Hippocampal formation (tissue), 2 donors: Measurements from ENCODE around the gene NFKBIE.

ENCODE experiments used
- DNase-seq, 2 donors: peaks; one replicate each; lab custom pipeline; 2025; lab: John Stamatoyannopoulos, UW

NFKBIE gene

DNA sequence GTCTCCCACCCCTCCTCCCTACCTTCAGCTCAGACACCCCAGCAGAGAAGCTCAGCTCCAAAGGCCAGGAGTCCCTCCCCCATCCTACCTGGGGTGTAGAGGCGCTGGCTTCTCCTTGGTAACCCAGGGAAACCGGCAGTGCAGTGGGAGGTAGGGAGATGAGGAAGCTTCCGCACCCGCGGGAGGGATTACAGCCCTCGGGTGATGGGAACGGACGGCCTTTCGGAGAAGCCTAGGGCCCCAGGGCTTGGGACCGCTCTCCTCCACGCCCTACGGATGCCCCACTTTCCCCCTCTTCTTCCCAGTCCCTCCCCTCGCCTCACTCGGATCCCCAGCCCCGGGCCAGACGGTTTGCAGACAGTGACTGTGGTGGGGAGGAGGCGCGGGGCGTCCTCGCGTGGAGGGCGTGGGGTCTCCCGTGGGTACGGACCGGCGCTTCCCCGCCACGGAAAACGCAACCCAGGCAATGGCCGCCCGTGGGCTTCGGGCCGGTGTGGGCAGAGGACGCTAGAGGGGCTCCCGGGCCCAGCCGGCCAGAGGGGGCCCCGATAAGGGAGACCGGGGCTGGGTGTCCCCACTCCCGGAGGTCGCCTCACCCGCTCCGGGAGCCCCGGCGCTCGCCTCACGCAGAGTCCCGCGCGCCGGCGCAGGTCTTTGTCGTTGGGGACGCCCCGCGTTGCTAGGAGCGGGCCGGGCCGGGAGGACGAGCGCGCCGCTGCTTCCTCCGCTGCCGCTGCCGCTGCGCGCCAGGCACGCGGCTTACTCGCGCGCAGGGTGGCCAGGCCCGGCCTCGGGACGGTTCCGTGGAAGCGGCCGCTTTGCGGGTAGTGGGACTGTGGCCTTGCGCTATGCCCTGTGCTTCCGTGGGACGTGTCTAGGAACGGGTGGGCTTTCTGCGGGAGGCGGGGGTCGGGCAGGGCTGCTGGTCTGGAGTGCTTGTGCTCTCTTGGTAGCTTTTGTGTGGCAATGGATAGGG lies 32.0 kb upstream of the NFKBIE start:
- no peak for DNase-seq

DNA sequence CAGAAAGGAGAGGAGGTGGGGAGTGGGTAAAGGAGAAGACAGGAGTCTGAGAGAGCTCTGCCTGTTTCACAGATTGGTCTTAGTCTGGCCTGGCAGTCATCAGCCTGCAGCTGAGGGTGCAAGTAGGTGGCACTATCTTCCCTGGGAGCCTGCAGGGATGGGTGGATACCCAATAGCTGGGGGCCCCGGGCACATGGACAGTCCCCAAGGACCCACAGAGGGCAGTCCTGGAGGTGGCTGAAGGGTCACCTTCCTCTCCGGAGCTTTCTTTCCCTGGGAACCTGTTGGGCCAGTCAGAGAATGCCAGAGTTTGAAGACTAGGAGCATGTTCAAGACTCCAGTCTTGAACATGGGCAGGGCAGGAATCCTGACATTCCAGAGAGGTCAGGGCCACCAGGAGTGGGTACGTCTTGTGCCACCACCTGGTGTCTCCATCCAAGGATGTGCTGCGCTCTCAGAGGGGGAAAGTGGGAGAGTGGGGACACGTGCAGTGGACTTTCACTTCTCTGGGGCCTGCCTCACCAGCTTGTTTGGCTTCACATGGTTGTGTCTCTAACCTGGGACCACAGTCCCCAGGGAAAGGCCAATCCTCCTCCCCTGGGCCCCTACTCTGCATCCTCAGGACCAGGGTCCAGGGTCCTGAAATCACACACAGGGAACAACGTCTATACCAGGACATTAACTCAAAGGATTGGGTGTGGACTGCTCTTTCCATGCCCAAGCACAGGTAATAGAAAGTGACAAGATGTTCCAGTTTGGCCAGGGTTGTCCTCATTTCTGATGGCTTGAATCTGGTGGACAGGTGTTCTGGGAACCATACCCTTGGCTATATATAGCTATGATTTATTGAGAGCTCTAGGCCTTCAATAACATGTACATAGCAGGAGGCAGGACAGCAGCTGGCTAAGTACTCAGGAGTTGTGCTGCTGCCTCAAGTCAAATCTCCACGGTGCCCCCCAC lies 29.8 kb upstream of the NFKBIE start:
- no peak for DNase-seq

DNA sequence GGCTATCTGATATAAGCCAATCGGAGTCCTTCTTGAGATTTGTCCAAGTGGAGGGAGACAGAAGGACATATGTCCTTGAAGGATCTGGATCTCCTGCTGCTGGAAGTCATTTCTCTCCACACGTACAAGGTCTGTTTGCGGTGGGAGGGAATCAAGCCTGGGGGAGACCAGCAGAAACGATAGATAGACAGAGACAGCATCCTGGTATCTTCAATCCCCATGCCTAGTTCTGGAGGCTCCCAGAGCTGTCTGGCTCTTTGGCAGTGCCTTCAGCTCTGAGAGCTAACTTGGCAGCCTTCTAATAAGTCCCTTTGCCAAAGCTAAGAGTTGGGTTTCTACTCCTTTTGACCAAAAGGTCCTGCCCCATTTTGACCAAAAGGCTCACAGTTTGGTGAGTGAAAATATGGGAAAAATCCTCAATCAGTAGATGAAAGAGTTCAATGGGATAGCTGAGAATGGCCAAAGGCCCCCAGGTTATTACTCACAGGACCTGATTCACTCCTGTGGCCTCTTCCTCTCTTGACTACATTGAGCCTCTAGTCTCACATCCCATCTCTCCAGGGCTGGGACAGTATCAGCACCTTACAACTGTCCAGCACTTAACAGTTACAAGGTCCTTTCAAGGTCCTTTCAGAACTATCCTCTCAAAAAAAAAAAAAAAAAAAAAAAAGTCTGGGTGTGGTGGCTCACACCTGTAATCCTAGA lies 27.5 kb upstream of the NFKBIE start:
- DNase-seq, result no peak

DNA sequence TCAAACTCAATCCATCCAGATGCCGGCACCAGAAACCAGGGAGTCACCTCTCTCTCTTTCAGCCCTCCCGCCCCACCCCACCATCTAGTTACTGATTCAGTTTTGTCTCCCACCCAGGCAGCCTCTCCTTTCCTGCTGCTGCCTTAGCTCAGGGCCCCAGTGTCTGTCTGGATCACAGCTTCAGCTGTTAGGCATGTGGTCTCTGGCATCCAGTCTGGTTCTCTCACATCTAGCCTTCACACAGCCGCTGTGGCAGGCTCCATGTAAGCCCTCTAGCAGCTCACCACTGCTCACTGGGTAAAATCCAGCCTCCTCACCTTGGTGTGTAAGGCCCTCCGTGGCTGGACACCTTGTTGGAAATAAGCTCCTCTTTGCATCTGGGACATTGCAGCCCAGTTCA lies 26.5 kb upstream of the NFKBIE start:
- no peak for DNase-seq

DNA sequence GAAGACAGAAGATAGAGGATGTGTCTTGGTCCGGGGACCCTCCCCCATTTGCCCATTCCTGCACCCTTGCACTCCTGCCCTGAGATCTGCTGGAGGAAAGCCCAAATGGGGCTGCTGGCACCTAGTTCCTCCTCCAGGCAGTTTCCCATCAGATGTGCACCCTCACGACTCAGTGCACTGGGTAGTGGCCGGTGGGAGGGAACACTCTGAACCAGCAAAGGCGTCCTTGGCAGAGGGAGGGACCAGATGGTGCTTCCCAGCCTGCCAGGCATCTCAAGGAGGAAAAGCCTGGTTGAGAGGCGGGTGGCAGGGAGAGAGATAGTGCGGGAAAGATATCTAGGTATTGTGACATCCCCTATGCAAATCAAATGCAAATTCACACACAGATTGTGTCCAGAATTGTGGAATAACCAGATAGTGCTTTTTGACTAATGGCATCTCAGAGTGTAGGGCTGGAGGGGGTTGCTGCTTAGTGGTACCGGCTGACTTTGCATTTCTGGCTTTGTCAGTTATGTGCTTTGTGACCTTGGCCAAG lies 24.4 kb upstream of the NFKBIE start:
- DNase-seq, result peak in 1 of 2 donors; percentile 37

DNA sequence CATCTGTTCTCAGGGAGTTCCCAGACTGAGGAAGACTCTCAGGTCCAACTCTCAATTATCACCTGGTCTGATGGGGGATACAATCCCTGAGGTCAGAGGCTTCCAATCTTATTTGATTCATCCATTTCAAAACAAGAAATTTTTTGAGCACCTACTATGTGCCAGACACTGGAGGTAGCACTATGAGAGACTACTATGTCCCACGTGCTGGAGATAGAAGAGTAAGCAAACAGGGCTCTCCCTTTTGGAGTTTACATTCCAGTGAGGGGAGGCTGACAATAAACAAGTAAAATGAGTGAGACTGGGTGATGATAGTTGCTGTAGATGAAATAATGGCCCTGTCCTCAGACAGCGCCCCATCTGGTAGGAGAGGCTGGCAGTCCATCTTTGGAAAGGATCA lies 21.4 kb upstream of the NFKBIE start:
- DNase-seq, result no peak

DNA sequence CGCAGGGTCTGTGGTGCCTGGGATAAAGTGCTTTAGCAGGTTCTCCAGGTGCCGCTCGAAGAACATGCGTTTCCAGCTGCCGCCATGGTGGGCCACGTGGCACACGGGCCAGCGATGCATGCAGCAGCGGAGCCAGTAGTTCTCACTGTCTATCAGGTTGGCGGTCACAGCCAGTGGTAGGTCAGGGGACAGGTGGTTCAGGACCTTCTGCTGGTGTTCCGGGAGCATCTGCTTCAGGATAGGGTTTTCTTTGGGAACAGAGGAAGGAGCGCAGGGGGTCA lies 20.9 kb upstream of the NFKBIE start:
- no peak for DNase-seq

DNA sequence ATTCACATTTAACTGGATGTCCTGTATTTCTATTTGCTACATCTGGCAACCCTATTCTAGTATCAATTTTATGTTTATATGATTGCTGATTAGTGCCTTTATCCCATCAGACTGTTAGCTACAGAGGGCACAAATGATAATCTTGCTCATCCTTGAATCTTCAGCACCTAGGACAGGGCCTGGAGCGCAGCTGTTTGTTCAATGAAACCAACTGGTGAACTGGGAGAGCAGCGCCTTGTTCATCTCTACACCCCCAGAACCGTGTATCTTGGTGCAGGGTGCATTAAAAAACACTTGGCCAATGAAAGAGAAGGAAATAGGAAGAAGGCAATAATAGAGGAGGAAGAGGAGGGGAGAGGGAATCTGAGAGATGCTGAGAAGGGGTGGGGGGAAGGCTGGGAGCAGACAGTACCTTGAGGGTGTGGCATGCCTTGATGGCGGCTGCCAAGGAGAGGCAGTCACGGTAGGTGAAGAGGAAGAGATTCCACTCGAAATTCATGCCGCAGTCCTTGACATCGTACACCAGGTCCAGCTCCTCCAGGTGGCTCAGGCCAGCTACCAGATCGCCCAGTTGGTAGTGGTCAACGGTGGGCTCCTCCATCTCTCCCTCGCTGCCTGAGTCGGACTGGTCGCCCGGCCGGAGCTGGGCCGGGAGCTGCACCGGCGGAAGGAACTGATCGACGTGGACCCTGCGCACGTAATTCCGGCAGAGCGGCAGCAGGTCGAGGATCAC lies 20.4 kb upstream of the NFKBIE start:
- DNase-seq, result no peak

DNA sequence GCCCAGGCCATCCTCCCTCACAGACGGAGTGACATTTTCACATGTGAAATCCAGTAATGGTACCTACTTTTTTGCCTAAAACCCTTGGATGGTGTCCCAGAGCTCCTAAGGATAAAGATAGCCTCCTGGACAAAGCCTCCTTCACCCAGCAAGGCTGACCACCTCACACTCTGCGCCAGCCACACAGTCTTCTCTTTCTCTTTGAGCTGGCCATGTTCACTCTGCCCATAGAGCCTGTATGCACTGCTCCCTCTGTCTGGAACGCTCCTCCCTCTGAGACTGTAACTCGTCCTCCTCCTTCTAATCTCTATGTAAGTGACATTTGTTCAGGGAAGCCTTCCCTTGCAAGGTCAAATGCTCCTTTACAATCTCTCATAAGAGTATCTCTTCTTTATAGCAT lies 19.5 kb upstream of the NFKBIE start:
- no peak for DNase-seq

DNA sequence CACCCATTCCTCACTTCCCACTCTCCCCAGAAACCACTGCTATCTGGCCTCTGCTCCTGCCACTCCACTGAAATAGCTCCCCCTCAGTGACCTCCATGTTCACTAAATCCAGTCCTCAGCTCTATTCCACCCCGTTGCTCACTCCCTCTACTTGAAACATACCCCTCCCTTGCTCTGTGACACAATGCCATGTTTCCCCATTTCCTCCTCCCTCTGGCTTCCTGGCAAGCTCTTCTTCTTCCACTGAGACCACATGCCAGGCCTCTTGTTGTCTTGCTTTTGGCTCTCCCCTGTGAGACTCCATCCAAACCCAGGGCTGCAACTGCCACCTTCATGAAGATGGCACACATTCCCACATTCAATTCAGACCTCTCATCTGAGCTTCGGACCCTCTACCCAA lies 18.8 kb upstream of the NFKBIE start:
- no peak for DNase-seq

DNA sequence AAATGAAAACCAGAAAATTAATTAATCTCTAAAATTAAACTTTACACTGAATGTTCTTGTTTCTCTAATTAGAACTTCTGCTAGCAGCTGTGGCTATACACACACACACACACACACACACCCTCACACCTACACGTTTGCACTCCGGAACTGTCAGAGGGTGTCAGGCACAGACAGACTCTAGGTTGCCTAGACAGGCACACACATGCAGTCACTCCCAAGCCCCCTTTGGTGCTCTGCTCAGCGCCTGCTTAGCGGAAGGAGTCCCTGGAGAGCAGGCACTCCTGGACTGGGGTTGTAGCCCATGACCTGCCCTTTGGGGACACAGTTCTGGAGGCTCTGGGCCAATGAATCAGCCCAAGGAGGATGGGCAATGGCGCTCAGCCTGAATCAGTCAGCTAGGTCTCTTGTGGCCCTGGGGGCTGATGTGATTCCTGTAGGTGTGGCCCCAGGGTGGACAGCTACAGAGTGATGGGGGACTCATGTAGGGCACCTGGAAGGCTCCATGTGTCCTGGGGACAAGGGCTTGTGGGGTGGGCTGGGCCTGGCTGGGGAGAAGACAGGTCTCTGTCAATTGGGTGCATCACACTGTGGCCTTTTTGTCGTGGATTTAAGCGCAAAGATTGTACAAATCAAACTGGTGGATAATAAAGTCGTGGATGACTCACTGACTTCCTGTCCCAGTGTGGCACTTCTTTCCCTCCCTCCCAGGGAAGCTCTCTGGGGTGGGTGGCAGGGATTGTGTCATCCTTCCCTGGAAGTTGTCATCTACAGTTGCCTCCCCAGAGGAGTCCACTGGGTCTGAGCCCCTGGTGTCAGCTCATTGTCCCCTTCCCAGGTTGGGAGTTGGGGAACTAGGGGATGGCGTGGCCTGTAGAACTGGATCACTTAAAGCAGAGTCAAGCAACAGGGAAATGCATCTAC lies 13.7 kb upstream of the NFKBIE start:
- no peak for DNase-seq

DNA sequence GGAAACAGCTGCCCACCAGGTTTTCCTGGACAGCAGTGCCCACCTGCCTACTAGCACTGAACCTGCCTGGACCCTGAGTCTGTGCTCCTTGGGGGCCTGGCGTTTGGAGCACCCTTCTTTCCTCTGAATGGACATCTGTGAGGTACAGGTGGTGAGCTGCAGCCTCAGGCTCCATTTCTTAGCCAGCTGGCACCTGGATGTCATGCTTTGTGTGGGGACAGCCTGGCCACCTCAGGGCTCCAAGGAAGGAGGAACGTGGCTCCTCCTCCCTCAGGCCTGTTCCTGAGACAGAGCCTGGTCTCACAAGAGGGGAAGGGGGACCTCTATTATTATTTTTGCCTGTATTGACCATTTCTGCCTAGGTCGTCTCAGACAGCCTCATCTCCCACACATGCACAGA lies 13.0 kb upstream of the NFKBIE start:
- DNase-seq, result no peak

DNA sequence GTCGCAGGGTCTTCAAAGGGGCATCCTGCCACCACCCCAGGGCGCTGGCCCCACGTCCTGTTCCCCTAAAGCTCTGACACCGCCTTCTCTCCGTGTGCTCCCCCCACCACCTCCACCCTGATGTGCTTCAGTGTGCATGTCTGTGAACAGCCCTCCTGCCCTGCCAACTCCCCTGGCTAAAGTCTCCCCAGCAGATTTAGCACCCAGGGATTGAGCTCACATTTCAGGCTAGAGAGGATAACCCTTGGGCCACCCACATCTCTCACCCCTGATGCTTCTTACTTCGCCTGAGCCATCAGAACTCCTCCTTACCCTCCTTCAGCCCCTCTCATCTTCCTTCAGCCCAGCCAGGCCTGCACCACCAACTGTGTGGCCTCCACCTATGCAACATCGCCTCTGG lies 12.4 kb upstream of the NFKBIE start:
- no peak for DNase-seq

DNA sequence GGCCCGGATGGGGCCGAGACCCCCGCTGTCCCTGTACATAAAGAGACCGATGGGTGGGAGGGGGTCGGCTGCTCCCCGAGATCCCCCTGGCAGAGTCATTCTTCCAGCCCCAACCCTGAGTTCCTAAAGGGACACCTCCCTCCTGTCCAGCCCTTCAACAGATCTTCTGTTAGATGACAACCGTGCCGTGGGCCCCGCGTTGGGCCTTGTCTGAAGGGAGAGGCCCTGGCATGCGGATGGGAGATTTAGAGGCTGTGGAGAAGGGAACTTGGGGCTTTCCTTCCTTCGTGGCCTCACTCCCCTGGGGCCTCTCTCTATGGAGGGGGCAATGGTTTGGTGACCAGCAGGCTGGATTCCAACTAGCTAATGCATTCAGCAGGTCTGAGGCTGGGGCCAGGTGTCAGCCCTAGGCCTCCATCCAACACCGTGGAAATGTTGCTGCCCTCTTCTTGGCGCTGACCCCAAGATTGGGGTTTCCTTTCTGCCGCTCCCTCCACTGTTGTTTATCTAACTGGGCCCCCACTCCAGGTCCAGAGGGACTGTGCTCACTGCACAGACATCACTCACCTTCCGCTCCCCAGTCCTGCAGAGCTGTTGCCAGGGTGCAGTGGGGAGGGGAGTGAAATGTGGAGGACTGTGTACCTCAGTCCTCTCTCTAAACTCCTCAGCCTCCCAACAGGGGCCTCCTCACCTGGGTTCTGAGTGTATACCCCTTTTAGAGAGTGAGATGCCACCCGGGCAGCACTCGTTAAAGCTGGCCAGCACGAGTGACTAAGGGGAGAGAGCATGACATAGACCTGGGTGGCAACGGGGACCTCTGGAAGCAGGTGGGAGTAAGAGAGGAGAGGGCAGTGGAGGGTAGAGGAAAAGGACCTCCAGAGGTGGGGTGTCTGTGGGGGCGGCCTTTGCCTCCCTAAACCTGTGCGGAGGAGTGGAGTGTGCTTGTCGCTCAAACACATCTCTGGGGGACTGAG lies 11.6 kb upstream of the NFKBIE start:
- DNase-seq, result no peak

DNA sequence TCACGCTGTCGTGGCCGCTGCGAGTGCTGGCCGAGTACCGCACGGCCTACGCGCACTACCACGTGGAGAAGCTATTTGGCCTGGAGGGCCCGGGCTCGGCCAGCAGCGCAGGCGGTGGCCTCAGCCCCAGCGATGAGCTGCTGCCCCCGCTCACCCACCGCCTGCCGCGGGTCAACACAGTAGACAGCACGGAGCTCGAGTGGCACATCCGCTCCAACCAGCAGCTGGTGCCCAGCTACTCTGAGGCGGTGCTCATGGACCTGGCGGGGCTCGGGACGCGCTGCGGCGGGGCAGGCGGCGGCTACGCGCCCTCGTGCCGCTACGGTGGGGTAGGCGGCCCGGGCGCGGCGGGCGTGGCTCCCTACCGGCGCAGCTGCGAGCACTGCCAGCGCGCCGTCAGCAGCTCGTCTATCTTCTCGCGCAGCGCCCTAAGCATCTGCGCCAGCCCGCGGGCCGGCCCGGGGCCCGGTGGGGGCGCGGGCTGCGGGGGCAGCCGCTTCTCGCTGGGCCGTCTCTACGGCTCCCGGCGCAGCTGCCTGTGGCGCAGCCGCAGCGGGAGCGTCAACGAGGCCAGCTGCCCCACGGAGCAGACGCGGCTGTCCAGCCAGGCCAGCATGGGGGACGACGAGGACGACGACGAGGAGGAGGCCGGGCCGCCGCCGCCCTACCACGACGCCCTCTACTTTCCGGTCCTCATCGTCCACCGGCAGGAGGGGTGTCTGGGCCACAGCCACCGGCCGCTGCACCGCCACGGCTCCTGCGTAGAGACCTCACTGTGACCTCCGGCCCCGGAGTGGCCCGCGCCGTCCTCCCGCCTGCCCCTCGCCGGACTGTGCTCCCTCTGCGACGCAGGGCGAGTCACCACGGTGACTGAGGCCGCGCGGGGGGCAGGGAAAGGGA lies 10.6 kb upstream of the NFKBIE start:
- no peak for DNase-seq

DNA sequence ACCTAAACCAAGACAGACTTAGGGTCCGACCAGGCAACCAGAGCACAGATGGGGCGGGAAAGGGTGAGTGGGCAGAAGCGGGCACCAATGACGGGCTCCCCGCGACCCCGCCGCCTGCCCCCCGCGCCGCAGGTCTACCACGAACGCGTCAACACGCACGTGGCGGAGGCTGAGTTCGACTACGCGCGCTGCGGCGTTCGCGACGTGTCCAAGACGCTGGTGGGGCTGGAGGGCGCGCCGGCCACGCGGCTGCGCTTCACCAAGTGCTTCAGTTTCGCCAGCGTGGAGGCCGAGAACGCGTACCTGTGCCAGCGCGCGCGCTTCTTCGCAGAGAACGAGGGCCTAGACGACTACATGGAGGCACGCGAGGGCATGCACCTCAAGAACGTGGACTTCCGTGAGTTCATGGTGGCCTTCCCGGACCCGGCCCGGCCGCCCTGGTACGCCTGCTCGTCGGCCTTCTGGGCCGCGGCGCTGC lies 10.0 kb upstream of the NFKBIE start:
- no peak for DNase-seq

DNA sequence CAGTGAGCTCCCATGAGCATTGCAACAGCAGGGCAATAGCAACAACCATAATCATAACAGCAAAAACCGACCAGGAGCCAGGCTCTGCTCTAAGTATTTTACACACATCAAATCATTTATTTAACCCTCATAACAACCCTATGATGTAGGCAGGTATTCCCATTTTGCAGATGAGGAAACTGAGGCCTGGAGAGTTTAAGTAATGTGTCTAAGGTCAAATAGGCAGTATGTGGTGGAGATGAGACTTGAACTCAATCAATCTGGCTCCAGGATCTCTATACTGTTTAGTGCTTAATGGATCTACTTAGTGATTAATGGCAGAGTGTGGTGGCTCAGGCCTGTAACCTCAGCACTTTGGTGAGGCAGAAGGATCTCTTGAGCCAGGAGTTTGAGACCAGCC lies 8.3 kb upstream of the NFKBIE start:
- DNase-seq, result no peak
